WTC11 (cell line): ENCODE results near the gene ANKDD1B. TPM values are rescaled to one million over a fixed set of nuclear protein-coding genes. Genes with fewer than 3 reads are reported as not detected.

Experiments used
- ATAC-seq: fragments of 200-7000 bp; cut with Tn5 transposase; 2 replicates; pipeline ENCODE4 v1.10.0; 2021; ENCODE audit warnings: mild to moderate bottlenecking, moderate library complexity
- CTCF ChIA-PET: fragments of 300-600 bp; sonication (Branson Sonifier 250); formaldehyde crosslinking; loops from one replicate; lab custom pipeline; 2021; ENCODE audit warnings: antibody characterized with exemption; lab: Charles Lee
- POLR2A ChIA-PET: fragments of 350-600 bp; sonication (Branson Sonifier 250); formaldehyde crosslinking; loops from one replicate; lab custom pipeline; 2021; ENCODE audit warnings: antibody characterized with exemption; lab: Charles Lee
- DNase-seq: peaks from one replicate; pipeline ENCODE4 v3.0.0; 2021; ENCODE audit warnings: low spot score
- H3K27ac Mint-ChIP-seq: 2 replicates; pipeline ENCODE4 v1.8.0; 2021; ENCODE audit warnings: mixed read lengths
- H3K27me3 Mint-ChIP-seq: 2 replicates; pipeline ENCODE4 v1.8.0; 2021; ENCODE audit warnings: low read depth, mild to moderate bottlenecking, moderate library complexity, mixed read lengths
- H3K36me3 Mint-ChIP-seq: 2 replicates; pipeline ENCODE4 v1.8.0; 2021; ENCODE audit warnings: mixed read lengths
- H3K4me1 Mint-ChIP-seq: 2 replicates; pipeline ENCODE4 v1.8.0; 2022; ENCODE audit warnings: mixed read lengths
- H3K4me3 Mint-ChIP-seq: 2 replicates; pipeline ENCODE4 v1.8.0; 2021; ENCODE audit warnings: mild to moderate bottlenecking, moderate library complexity, mixed read lengths
- H3K9me3 Mint-ChIP-seq: 2 replicates; pipeline ENCODE4 v1.8.0; 2021; ENCODE audit warnings: mixed read lengths
- CDX4 ChIP-seq: fragments of 250-450 bp; sonication (Bioruptor Pico); IDR thresholded peaks from 2 replicates; pipeline ENCODE4 v1.9.0; 2021; ENCODE audit warnings: moderate library complexity, mild to moderate bottlenecking, inconsistent platforms, borderline replicate concordance
- CTCF ChIP-seq: fragments of 200-600 bp; IDR thresholded peaks from 2 replicates; pipeline ENCODE4 v1.8.0; 2022; ENCODE audit warnings: antibody characterized with exemption
- E2F5 ChIP-seq: sonication (generic); formaldehyde crosslinking; IDR thresholded peaks from 2 replicates; pipeline ENCODE4 v1.8.1; 2022; ENCODE audit warnings: mild to moderate bottlenecking, moderate library complexity, missing genetic modification reagents
- ETV6 ChIP-seq: sonication (generic); formaldehyde crosslinking; IDR thresholded peaks from 2 replicates; pipeline ENCODE4 v1.8.1; 2022; ENCODE audit warnings: mild to moderate bottlenecking, missing genetic modification reagents
- GABPB1 ChIP-seq: sonication (generic); formaldehyde crosslinking; IDR thresholded peaks from 2 replicates; pipeline ENCODE4 v1.8.1; 2023; ENCODE audit warnings: mild to moderate bottlenecking, missing genetic modification reagents
- GTF2I ChIP-seq: fragments of 250-450 bp; sonication (Bioruptor Pico); conservative IDR thresholded peaks from 2 replicates; pipeline ENCODE4 v1.4.0; 2021; ENCODE audit warnings: mild to moderate bottlenecking
- JAZF1 ChIP-seq: fragments of 250-450 bp; sonication (Bioruptor Pico); IDR thresholded peaks from 2 replicates; pipeline ENCODE4 v1.9.0; 2021; ENCODE audit warnings: moderate library complexity, mild to moderate bottlenecking, inconsistent platforms
- NFE2L1 ChIP-seq: sonication (generic); formaldehyde crosslinking; IDR thresholded peaks from 2 replicates; pipeline ENCODE4 v1.8.1; 2023; ENCODE audit warnings: missing genetic modification reagents
- NR2C2 ChIP-seq: sonication (generic); formaldehyde crosslinking; IDR thresholded peaks from 2 replicates; pipeline ENCODE4 v1.8.0; 2022; ENCODE audit warnings: mild to moderate bottlenecking, missing genetic modification reagents
- TEAD1 ChIP-seq: sonication (generic); formaldehyde crosslinking; IDR thresholded peaks from 2 replicates; pipeline ENCODE4 v1.8.0; 2022; ENCODE audit warnings: mild to moderate bottlenecking, missing genetic modification reagents
- TP53 ChIP-seq: sonication (generic); formaldehyde crosslinking; IDR thresholded peaks from 2 replicates; pipeline ENCODE4 v1.8.1; 2023; ENCODE audit warnings: mild to moderate bottlenecking, missing genetic modification reagents
- ZNF121 ChIP-seq: sonication (generic); formaldehyde crosslinking; IDR thresholded peaks from 2 replicates; pipeline ENCODE4 v1.8.0; 2023; ENCODE audit warnings: missing genetic modification reagents
- ZNF281 ChIP-seq: sonication (generic); formaldehyde crosslinking; IDR thresholded peaks from 2 replicates; pipeline ENCODE4 v1.8.0; 2023; ENCODE audit warnings: mild to moderate bottlenecking, missing genetic modification reagents
- ZNF317 ChIP-seq: sonication (generic); formaldehyde crosslinking; IDR thresholded peaks from 2 replicates; pipeline ENCODE4 v1.8.1; 2023; ENCODE audit warnings: low read depth, mild to moderate bottlenecking, moderate library complexity, missing genetic modification reagents, borderline replicate concordance
- ZNF423 ChIP-seq: fragments of 250-450 bp; sonication (Bioruptor Pico); IDR thresholded peaks from 2 replicates; pipeline ENCODE4 v2.1.2; 2022; ENCODE audit warnings: mild to moderate bottlenecking, moderate library complexity
- total RNA-seq: library from RNA; stranded (reverse); gene quantifications from 3 replicates; pipeline ENCODE4 v1.2.3, GENCODE V29; 2021
- TF ChIP-seq, protein P1 (sequence below): fragments of 250-450 bp; sonication (Bioruptor Pico); IDR thresholded peaks from 2 replicates; pipeline ENCODE4 v2.1.2; 2022; ENCODE audit warnings: mild to moderate bottlenecking, moderate library complexity
- TF ChIP-seq, protein P2 (sequence below): sonication (generic); formaldehyde crosslinking; IDR thresholded peaks from 2 replicates; pipeline ENCODE4 v1.8.0; 2022; ENCODE audit warnings: mild to moderate bottlenecking, missing genetic modification reagents
- TF ChIP-seq, protein P3 (sequence below): sonication (generic); formaldehyde crosslinking; IDR thresholded peaks from 2 replicates; pipeline ENCODE4 v1.8.0; 2023; ENCODE audit warnings: missing genetic modification reagents, mild to moderate bottlenecking, borderline replicate concordance
- TF ChIP-seq, protein P4 (sequence below): sonication (generic); formaldehyde crosslinking; conservative IDR thresholded peaks from 2 replicates; pipeline ENCODE4 v1.8.1; 2022; ENCODE audit warnings: mild to moderate bottlenecking, missing genetic modification reagents
- TF ChIP-seq, protein P5 (sequence below): sonication (generic); formaldehyde crosslinking; IDR thresholded peaks from 2 replicates; pipeline ENCODE4 v1.8.1; 2023; ENCODE audit warnings: mild to moderate bottlenecking, missing genetic modification reagents

The ANKDD1B gene
- total RNA-seq, 1 experiment from 2014 or later = 0.28 TPM

DNA sequence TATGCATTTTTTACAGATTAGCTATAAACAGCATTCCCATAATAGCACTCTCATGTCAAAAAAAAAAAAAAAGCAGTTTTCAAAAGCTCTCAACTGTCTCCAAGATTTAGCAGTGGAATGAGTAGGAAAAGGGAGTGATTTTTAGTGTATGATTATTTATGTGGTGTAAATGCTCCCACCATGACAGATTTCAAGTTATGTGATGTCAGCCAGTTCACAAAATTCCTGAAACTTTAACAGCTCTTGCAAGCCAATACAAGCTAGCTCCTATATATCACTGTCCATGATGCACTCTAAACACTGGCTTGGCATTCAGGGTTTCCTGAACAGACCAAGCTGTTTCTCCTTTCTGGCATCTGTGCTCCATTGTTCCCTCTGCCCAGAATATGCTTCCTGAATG is 7.9 kb upstream of the ANKDD1B start:
- Mint-ChIP-seq H3K27ac (no peak overlapping the region), H3K36me3 (peaks cover 2% of the 10 kb centered on the region; the same call in 1 of the 2 replicates), H3K4me1 (peaks cover 21% of the 10 kb centered on the region), H3K27me3 (no peaks in the 10 kb centered on the region), H3K4me3 (no peak overlapping the region), H3K9me3 (no peaks in the 10 kb centered on the region)
- DNase-seq (no peak), ATAC-seq (no peak)
- ChIA-PET POLR2A (no interaction called here), CTCF (interaction anchor here (0.8 kb wide), 1 partner anchor 64 kb away, joined by 4 read pairs; no protein-coding TSS in a partner anchor)
- TF ChIP-seq, protein P1, sequence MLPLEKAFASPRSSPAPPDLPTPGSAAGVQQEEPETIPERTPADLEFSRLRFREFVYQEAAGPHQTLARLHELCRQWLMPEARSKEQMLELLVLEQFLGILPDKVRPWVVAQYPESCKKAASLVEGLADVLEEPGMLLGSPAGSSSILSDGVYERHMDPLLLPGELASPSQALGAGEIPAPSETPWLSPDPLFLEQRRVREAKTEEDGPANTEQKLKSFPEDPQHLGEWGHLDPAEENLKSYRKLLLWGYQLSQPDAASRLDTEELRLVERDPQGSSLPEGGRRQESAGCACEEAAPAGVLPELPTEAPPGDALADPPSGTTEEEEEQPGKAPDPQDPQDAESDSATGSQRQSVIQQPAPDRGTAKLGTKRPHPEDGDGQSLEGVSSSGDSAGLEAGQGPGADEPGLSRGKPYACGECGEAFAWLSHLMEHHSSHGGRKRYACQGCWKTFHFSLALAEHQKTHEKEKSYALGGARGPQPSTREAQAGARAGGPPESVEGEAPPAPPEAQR (CRISPR knock-in tag) = no peak
- no peak for TF ChIP-seq ZNF423 (CRISPR knock-in tag)
- no peak for TF ChIP-seq TEAD1 (CRISPR knock-in tag)
- TF ChIP-seq, protein P2, sequence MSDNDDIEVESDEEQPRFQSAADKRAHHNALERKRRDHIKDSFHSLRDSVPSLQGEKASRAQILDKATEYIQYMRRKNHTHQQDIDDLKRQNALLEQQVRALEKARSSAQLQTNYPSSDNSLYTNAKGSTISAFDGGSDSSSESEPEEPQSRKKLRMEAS (CRISPR knock-in tag) = no peak
- TF ChIP-seq CDX4 (CRISPR knock-in tag) = no peak
- TF ChIP-seq E2F5 = no peak
- TF ChIP-seq TP53 (CRISPR knock-in tag) = no peak
- TF ChIP-seq ZNF317 (CRISPR knock-in tag) = no peak
- TF ChIP-seq, protein P3, sequence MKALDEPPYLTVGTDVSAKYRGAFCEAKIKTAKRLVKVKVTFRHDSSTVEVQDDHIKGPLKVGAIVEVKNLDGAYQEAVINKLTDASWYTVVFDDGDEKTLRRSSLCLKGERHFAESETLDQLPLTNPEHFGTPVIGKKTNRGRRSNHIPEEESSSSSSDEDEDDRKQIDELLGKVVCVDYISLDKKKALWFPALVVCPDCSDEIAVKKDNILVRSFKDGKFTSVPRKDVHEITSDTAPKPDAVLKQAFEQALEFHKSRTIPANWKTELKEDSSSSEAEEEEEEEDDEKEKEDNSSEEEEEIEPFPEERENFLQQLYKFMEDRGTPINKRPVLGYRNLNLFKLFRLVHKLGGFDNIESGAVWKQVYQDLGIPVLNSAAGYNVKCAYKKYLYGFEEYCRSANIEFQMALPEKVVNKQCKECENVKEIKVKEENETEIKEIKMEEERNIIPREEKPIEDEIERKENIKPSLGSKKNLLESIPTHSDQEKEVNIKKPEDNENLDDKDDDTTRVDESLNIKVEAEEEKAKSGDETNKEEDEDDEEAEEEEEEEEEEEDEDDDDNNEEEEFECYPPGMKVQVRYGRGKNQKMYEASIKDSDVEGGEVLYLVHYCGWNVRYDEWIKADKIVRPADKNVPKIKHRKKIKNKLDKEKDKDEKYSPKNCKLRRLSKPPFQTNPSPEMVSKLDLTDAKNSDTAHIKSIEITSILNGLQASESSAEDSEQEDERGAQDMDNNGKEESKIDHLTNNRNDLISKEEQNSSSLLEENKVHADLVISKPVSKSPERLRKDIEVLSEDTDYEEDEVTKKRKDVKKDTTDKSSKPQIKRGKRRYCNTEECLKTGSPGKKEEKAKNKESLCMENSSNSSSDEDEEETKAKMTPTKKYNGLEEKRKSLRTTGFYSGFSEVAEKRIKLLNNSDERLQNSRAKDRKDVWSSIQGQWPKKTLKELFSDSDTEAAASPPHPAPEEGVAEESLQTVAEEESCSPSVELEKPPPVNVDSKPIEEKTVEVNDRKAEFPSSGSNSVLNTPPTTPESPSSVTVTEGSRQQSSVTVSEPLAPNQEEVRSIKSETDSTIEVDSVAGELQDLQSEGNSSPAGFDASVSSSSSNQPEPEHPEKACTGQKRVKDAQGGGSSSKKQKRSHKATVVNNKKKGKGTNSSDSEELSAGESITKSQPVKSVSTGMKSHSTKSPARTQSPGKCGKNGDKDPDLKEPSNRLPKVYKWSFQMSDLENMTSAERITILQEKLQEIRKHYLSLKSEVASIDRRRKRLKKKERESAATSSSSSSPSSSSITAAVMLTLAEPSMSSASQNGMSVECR (CRISPR knock-in tag) = no peak
- no peak for TF ChIP-seq GABPB1

DNA sequence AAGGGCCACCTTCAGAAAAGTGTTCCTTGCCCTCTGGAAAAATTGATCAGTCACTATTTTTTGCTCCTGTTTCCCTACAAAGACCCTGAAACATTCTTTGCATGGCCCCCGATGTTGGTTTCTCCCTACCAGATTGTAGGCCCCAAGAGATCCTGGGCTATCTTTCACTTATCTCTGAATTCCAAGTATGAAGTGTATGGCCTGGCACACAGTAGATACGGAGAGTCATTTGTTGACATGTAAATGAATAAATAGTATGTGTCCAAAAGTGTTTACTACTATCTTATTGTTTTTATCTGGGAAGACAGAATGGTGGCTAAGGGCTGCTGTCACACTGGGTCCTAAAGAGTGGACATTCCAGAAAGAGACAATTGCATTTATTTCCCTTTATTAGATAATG is 7.4 kb upstream of the ANKDD1B start:
- Mint-ChIP-seq H3K9me3 (no peaks in the 10 kb centered on the region), H3K27me3 (no peaks in the 10 kb centered on the region), H3K36me3 (peaks cover 2% of the 10 kb centered on the region; the same call in 1 of the 2 replicates), H3K4me1 (peaks cover 25% of the 10 kb centered on the region), H3K4me3 (no peak overlapping the region), H3K27ac (no peak overlapping the region)
- ChIA-PET CTCF (interaction anchor here (0.8 kb wide), 1 partner anchor 63 kb away, joined by 4 read pairs; no protein-coding TSS in a partner anchor), POLR2A (no interaction called here)
- TF ChIP-seq ZNF281 = no peak
- TF ChIP-seq, protein P4, sequence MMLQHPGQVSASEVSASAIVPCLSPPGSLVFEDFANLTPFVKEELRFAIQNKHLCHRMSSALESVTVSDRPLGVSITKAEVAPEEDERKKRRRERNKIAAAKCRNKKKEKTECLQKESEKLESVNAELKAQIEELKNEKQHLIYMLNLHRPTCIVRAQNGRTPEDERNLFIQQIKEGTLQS (CRISPR knock-in tag) = no peak
- TF ChIP-seq NFE2L1 (CRISPR knock-in tag) = no peak
- TF ChIP-seq CTCF = no peak
- TF ChIP-seq, protein P5, sequence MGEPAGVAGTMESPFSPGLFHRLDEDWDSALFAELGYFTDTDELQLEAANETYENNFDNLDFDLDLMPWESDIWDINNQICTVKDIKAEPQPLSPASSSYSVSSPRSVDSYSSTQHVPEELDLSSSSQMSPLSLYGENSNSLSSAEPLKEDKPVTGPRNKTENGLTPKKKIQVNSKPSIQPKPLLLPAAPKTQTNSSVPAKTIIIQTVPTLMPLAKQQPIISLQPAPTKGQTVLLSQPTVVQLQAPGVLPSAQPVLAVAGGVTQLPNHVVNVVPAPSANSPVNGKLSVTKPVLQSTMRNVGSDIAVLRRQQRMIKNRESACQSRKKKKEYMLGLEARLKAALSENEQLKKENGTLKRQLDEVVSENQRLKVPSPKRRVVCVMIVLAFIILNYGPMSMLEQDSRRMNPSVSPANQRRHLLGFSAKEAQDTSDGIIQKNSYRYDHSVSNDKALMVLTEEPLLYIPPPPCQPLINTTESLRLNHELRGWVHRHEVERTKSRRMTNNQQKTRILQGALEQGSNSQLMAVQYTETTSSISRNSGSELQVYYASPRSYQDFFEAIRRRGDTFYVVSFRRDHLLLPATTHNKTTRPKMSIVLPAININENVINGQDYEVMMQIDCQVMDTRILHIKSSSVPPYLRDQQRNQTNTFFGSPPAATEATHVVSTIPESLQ (CRISPR knock-in tag) = no peak
- no peak for TF ChIP-seq GTF2I (CRISPR knock-in tag)
- no peak for TF ChIP-seq JAZF1
- TF ChIP-seq CDX4 (CRISPR knock-in tag) = no peak
- TF ChIP-seq ETV6 = no peak
- TF ChIP-seq ZNF121 (CRISPR knock-in tag) = no peak
- TF ChIP-seq NR2C2 (CRISPR knock-in tag) = no peak
- DNase-seq (no peak), ATAC-seq (no peak)
